Measurements from ENCODE around the gene KANK4. TPM values are rescaled to one million over a fixed set of nuclear protein-coding genes. Genes with fewer than 3 reads are reported as not detected.

The KANK4 gene
- total and polyA plus RNA-seq, 2 of the 8 experiments (the other 6 are each of a cell fraction or from before 2014, with no cell fraction given) = 0.22 to 0.26 TPM

GRCh38 chr1:62341089-62341488, 21.9 kb upstream of the KANK4 start:
- Histone ChIP-seq H2BK120ac (replicated peaks; ENCODE audit: low read depth, low read length) (no peak overlapping the region), H3K36me3 (ENCODE audit: control insufficient read depth in 2 of 4, insufficient read depth in 4 of 4, low read length in 3 of 4) (no peaks in the 10 kb centered on the region), H3K4me1 (replicated peaks in 1 of 4; ENCODE audit: control insufficient read depth in 3 of 4, insufficient read depth in 4 of 4, low read length in 3 of 4) (peaks cover 0 to 17% (median 6%) of the 10 kb centered on the region in 4 experiments; a peak in 6 of 7 replicates), H3K79me2 (ENCODE audit: control insufficient read depth in 1 of 2, insufficient read depth in 2 of 2, low read length in 2 of 2) (no peaks in the 10 kb centered on the region; a peak in 1 of 4 replicates), H4K20me1 (replicated peaks in 1 of 2; ENCODE audit: control insufficient read depth in 1 of 2, insufficient read depth in 2 of 2, low read length in 2 of 2) (no peaks in the 10 kb centered on the region), H2BK12ac (ENCODE audit: low read depth, low read length) (no peak overlapping the region), H3K4me3 (ENCODE audit: extremely low read depth in 1 of 4, insufficient read depth in 2 of 4, low read depth in 3 of 4, low read length in 4 of 4) (no peak overlapping the region), H3K9ac (replicated peaks in 1 of 4; ENCODE audit: extremely low read depth in 1 of 4, low read depth in 3 of 4, low read length in 3 of 4) (no peak overlapping the region), H4K91ac (replicated peaks; ENCODE audit: insufficient read length, low read length) (no peak overlapping the region), H2BK20ac (ENCODE audit: low read length) (no peak overlapping the region), H3K9me3 (ENCODE audit: insufficient read depth in 2 of 2, low read depth in 1 of 2, low read length in 1 of 2) (no peaks in the 10 kb centered on the region), H4K5ac (ENCODE audit: insufficient read length, low read depth, low read length) (no peak overlapping the region), H3K56ac (replicated peaks; ENCODE audit: insufficient read length, low read depth, low read length) (no peak overlapping the region), H3K27me3 (replicated peaks in 1 of 4; ENCODE audit: control insufficient read depth in 3 of 4, extremely low read depth in 1 of 4, insufficient read depth in 3 of 4, low read length in 3 of 4) (no peaks in the 10 kb centered on the region), H2AK5ac (ENCODE audit: low read depth, low read length) (no peak overlapping the region), H3K18ac (ENCODE audit: extremely low read depth, low read length) (no peak overlapping the region), H3K23ac (ENCODE audit: insufficient read length) (no peak overlapping the region), H4K8ac (ENCODE audit: extremely low read depth, insufficient read depth, low read length) (no peak overlapping the region), H2BK5ac (ENCODE audit: low read depth, low read length) (no peak overlapping the region), H3K23me2 (ENCODE audit: low read depth, low read length) (peaks cover 6% of the 10 kb centered on the region; the same call in 1 of the 2 replicates), H3K27ac (ENCODE audit: low read depth, low read length) (no peak overlapping the region), H2AFZ (ENCODE audit: low read length) (no peak overlapping the region), H3K4ac (replicated peaks; ENCODE audit: insufficient read length, low read depth, low read length) (no peak overlapping the region), H3K14ac (ENCODE audit: insufficient read length) (no peak overlapping the region), H2BK15ac (ENCODE audit: low read length) (no peak overlapping the region), H3K79me1 (ENCODE audit: low read depth, low read length) (no peaks in the 10 kb centered on the region), H3K4me2 (ENCODE audit: insufficient read depth in 1 of 2, low read depth in 2 of 2, low read length in 2 of 2) (no peak overlapping the region)
- DNase-seq (ENCODE audit: low read depth in 1 of 2, low spot score in 2 of 2) (no peak), FAIRE-seq (no peak)
- ChIA-PET CTCF (ENCODE audit: partially characterized antibody) (interaction anchor here (0.7 kb wide), 1 partner anchor 50 kb away, joined by 3 read pairs; no protein-coding TSS in a partner anchor), POLR2A (ENCODE audit: partially characterized antibody) (no interaction called here)
- TF ChIP-seq JUN (IDR thresholded peaks at IDR 0.05; ENCODE audit: low read depth, low read length) = no peak
- WGBS, 2 experiments (ENCODE audit: extremely low coverage in 1 of 2, insufficient coverage in 1 of 2, insufficient read length in 1 of 2, insufficient replicate concordance in 2 of 2, low coverage in 1 of 2, low lambda C conversion rate in 2 of 2, missing lambda C conversion rate in 1 of 2) = 94 to 100% methylated on average over 2 to 3 of the region's 3 CpGs

Data from H1 (cell line).